HG02943 (cell line): ENCODE results near the gene CCDC121.

Experiments
- ATAC-seq: cut with Tn5 transposase; IDR thresholded peaks from one replicate; pipeline ENCODE4 v1.9.1; 2021; ENCODE audit warnings: mild to moderate bottlenecking, low read depth, moderate library complexity; ENCODE audit not compliant: unreplicated experiment

The CCDC121 gene, protein sequence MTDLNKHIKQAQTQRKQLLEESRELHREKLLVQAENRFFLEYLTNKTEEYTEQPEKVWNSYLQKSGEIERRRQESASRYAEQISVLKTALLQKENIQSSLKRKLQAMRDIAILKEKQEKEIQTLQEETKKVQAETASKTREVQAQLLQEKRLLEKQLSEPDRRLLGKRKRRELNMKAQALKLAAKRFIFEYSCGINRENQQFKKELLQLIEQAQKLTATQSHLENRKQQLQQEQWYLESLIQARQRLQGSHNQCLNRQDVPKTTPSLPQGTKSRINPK

DNA sequence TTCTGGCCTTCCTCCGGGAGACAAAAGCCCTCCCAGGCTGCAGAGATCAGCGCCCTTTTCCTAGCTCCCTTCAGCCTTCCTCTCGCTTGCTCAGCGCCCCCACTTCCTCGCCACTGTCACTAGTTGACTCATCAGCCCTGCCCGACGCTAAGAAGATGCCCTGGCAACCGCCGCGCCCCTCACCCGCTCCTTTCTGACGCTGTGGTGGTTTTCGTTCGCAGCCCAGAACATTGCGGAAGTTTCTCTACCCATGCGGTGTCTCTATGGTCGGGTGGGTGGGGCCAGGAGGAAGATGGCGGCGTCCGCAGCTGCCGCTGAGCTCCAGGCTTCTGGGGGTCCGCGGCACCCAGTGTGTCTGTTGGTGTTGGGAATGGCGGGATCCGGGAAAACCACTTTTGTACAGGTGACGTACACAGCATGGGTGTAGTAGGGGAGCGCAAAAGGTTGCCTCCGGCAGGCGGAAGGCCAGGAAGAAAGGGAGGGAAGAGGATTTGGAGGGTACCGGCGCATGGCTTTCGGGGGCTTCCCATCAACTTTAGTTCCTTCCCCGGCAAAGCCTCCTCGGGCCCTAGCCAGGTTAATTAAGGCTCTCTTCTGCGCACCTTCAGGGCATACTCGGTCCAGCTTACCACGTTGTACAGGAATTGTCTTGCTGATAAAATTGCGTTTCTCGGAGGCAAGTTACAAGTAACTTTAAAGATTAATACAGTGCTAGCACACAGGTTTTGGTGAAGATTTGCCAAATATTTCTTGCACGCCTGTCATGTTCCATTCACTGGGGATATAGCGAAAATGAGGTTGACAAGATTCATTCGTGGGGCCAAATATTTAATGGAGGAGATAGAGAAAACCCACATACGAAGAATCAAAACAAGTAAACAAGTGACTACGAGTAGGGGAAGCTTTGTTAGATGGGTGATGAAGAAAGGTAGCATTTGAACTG is at the start of gene CCDC121, which contains the start of gene GPN1:
CCDC121 (minus strand) TSS at position 246 of the 943 bp plus-strand sequence. CDS start 1,213 bp downstream, outside the sequence.
GPN1 (plus strand) TSS at position 284 of the 943 bp plus-strand sequence; CDS start at position 293, 9 bp downstream.
- ATAC-seq, result peak; percentile 99

DNA sequence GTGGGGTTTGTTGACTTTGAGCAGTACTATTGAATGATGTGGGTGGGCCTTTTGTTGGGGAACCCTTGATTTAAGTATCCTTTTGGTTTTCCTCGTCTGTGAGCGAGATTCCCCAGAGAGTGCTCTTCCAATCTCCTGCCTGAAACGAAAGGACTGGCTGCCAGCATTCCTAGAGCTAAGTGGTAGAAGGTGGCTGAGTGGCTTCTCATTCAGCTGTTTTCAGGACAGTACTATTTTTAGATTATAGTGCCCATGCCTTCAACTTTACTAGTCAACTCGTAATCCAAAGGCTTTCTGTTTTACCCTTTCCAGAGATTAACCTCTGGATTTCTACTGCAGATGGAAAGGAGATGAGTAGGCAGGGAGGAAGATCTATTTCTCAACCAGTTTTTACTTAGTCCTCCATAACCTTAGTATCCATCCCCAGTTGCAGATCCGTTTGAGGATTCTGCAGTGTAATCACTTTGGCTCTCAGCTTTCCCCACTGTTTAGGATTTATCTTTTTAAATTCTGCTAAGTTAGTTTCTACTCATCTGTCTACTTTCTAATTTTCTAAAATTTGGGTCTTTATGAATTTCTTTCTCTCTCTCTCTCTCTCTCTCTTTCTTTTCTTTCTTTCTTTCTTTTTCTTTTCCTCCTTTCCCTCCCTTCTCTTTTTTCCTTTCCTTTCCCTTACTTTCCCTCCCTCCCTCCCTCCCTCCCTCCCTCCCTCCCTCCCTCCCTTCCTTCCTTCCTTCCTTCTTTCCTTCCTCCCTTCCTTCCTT is 44.1 kb upstream of the CCDC121 start:
- ATAC-seq, result no peak

DNA sequence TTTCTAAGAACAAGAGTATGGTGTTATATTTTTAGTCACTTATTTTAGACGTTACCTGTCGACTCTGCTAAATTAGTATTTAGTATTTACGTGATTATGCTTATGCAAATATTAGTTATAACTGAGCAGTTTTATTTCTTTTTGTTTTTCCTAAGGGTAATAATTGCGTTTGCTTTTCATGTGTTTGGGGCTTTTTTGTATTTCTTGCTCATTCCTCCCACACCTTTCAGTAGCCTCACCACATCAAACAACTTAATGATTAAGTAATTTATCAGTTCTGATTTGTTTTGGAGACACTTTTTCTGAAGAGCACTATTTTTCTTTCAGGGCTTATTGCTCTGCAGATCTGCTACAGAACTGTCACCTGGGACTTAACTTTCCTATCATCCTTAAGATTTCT is 42.4 kb upstream of the CCDC121 start:
- no peak for ATAC-seq

DNA sequence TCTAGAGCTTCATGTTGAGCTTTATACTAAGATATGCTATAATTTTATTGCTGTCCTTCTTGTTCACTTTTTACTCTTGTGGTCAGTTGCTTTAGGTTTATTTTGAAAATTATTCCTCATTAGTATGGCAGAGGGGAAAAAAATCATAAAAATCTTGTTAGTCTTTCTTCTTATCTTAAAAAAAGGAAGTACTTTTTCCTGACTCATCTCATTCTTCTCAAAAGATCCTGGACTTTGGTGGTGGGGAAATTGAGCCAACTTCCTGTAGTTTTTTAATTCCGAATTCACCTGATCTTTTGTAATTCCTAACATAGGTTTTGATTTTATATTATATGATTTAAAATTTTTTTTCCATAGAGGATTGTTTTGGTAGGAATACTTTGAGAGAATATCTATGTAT is 38.6 kb upstream of the CCDC121 start:
- ATAC-seq, result no peak

DNA sequence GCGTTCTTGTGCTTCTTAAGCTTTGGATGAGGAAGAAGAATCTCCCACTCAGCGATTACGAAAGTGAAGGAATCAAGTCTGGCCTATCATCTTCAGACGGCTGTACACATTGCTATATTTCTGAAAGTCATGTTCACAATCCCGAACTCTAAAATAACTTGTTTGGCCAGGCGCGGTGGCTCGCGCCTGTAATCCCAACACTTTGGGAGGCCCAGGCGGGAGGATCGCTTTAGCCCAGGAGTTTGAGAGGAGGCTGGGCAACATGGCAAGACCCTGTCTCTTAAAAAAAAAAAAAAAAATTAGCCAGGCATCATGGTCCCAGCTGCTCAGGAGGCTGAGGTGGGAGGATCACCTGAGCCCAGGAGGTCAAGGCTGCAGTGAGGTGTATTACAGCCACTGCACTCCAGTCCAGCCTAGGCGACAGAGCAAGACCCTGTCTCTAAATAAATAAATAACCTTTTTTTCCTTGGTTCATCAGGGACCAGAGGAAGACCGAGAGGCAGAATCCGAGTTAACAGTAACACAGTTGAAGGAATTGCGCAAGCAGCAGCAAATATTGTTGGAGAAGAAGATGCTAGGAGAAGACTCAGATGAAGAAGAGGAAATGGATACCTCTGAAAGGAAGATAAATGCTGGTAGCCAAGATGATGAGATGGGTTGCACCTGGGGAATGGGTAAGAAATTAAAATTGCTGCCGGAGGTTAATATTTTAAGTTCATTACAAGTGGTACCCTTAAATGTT is 36.0 kb upstream of the CCDC121 start:
- no peak for ATAC-seq

DNA sequence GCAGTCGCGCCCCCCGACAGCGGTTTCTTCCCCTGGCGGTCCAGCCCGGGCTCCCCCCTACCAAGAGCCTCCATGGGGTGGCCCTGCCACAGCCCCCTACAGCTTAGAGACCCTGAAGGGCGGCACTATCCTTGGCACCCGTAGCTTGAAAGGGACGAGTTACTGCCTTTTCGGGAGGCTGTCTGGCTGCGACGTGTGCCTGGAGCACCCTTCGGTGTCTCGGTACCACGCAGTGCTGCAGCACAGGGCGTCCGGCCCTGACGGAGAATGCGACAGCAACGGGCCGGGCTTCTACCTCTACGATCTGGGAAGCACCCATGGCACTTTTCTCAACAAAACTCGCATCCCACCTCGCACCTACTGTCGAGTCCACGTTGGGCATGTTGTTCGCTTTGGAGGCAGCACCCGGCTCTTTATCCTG is 35.4 kb upstream of the CCDC121 start:
- ATAC-seq, result no peak

DNA sequence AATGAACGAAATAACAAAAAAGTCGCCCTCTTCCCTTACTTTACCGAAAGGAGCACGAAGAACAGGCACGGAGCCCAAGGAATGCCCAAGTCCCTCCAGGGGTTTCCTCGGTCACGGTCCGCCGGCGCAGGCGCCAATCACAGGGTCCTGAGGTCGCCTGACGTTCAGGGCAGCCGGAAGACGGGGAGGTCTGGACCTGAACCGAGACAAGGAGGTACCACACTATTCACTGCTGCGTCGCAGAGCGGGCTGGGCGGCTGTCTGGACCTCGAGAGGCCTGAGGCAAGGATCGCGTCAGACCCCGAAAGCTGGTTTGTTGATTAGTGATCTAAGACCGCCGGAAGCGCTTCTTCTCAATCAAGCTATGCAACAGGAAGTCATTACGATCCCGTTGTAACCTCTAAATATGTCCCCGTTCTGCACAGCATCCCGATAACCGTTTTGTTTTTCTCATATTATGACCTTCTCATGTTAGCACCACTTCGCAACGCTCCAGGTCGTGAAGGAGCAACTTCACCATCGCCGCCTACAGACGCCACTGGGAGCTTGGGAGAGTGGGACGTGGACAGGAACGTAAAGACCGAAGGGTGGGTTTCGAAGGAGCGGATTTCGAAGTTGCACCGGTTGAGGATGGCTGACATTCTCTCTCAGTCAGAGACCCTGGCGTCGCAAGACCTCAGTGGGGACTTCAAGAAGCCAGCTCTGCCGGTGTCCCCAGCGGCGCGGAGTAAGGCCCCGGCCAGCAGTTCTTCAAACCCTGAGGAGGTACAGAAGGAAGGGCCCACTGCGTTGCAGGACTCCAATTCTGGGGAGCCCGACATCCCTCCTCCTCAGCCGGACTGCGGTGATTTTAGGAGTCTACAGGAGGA is 34.7 kb upstream of the CCDC121 start, which contains the start of the genes SLC4A1AP and SUPT7L:
SLC4A1AP (plus strand) TSS at position 605 of the 869 bp plus-strand sequence; CDS start at position 631, 26 bp downstream.
SUPT7L (minus strand) TSS at position 330 of the 869 bp plus-strand sequence. CDS start 1,422 bp downstream, outside the sequence.
- peak; percentile 74 for ATAC-seq

DNA sequence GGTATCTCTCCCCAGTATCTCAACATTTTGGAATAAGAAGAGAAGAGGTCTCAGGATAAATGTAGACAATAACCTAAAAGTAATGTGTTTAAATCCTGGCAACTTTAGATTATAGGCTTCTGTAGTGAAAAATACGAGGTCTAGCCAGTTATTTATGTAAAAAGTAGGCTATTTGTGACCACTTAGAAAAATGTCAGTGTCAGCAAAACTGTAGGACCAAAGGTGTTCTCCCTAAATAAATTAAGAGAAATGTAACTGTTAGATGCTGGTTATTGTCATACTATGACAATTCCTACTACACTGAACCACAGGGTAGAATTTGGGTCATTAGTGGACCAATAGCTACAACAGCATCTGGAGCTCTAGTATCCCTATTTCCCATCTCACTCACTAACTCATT is 32.6 kb upstream of the CCDC121 start:
- ATAC-seq, result no peak

DNA sequence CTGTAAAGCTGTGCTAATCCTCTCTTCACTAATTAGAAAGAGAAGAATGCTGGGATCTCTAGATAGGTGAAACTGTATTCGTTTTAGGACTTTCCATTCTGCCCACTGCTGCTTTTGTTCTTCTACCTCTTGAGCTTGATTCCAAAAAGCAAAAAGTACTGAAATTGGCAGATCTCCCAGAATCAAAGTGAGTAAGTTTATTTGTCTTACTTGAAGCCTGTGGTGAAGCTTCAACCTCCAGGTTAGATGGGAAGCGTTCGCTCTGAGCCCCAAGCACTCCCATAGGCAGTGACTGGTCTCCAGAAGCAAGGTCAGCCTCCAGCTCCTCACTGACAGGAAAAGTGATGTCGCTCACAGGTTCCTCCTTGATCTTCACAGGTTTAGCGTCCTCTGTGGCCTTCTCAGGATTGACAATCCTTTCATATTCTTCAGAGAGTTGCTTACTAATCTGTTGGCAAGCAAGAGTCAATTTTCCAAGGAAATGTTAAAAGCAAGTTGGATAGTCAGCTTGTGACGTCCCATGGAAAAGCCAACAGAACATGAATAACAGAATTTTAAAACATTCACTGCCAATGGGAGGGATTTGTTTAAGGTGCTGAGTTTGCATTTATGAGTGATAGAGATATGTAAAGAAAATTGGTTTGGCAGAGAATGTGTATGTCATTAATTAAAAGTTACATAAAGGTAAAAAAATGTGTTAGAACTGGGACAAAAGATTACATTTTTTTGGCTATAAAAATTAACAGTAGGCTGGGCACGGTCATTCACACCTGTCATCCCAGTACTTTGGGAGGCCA is 26.5 kb upstream of the CCDC121 start:
- ATAC-seq, result no peak

DNA sequence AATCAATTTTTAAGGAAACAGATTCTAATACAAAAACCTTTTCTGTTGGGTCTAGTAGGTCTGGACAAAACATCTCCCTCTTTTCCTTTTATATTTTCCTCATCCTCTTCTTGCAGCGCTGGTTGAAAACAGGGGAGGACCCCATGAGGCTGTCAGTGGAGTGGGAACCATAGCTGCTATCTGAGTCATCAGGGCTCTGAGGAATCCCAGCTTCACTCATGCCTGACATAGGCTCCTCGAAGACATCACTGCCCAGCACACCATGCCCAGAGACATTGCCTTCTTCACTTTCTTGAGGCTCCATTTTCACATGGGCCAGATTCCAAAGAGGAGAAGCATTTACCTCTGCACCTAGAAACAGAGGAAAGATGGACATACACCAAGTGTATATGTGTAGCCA is 24.6 kb upstream of the CCDC121 start:
- ATAC-seq, result no peak

DNA sequence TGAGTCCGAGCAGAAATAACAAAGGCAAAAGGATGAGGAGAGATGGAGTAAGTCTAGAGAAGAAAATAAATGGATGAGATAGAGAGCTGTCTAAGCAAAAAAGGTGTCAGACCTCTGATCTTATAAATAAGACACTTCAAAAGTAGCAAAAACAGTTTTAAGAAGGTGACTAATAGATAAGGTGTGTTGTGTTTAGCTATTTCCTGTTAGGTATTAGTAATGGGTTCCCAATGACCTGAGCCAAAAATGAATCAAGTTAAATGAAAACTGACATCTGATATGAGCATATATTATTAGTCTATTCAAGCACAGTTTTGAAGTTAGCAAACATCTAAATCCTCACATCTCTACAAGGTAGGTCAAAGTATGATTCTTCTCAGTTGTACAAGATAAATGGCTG is 24.0 kb upstream of the CCDC121 start:
- ATAC-seq, result no peak

DNA sequence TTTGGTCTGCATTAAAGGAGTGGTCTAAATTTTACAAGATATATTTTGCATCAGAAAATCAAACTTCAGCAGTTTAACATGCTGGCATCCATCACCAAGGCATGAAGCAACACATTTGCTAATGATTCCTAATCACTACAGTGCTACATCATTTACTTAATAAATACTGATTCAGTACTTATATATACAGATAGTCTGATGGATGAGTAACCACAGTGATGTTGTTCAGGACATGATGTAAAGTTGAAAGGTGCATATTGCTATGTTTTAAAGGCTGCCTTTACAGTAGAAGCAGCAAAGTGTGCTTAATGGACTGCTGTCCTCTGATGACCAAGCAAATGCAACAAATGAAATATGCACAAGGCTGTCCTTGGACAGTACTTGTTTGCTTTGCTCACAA is 23.5 kb upstream of the CCDC121 start:
- ATAC-seq, result no peak

DNA sequence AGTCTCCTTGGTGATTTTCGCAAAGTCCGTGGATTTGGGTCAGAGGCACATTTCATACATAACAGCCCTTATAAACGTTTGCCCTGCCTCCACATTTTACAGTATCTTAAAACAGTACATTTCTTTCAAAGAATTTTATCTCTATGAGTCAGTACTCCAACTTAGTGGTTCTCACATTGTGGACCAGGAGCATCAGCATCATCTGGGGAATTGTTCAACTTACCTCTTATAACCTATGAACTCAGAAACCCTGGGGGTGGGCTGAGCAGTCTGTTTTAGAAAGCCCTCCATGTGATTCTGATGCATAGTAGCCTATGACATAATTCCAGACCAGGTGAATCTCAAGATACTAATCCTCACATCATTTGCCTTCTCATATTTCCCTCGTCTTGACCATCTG is 22.2 kb upstream of the CCDC121 start:
- ATAC-seq, result no peak

DNA sequence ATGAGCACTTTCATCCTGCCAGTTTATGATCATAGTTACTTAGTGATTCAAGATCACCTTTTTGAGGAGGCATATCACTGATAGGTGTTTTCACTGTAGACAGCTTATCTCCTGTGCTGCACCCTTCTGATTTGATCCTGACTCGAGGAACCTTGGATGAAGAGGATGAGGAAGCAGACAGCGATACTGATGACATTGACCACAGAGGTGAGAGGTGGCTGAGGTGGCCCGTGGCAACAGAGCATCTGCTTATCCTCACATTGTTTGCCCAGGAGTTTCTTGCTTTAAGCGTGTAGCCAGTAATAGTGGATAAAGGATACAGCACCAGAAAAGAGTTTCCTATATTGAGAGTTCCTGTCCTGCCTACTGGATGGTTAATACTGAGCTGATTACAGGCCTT is 18.9 kb upstream of the CCDC121 start:
- no peak for ATAC-seq

DNA sequence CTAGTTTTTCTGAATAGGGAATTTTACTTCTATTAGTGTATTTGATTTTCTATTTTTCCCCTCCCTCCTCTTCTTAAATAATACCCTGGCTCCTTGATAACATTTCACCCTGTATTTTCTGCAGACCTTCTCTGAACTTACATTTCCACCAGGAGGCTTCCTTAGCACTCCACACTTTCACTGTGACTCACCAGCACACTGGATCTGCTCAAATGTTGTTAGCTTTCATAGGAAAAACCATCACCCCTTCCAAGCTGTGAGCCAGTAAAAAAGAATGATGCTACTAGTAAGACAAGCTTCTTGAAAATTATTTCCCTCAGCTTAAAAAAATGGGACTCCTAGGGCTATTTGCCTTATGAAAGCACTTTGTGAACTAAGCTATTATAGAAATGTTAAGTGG is 18.5 kb upstream of the CCDC121 start:
- ATAC-seq, result no peak

DNA sequence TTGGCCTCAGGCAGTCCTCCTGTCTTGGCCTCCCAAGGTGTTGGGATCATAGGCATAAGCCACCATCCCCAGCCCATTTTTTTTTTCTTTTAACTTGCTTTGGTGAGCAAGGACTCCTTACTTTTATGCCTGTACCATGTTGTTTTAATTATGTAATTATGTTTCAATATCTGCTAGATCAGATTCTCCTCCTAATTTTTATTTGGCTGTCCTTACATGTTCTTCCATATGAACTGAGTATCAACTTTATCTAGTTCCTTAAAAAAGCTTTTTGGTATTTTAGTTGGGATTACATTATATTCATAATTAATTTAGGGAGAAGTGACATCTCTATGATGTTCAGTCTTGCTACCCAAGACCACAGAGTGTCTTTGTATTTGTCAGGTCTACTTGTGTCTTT is 16.4 kb upstream of the CCDC121 start:
- ATAC-seq, result no peak

DNA sequence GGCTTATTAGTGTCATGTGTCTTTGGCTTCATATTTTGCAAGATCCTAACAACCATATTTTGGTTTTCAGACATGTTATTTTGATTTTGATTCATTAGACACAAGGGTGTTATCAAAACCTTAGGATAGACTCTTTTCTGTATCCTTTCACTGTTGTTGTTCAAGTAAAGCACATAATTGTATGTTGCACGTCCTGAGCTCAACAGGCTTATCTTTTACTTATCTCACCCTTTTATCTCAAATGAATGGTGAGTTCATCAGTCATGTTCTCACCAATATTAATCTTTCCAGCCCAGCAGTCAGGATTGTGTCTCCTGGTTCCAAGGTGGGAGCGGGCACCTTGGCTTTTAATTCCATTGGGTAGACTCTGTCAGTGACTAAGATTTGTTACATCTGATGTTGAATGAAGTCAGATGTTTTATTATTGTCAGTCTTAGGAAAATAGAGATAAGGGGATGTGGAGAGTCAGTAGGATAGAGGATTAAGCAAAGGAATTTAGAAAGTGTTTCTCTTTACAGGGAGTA is 12.0 kb upstream of the CCDC121 start:
- no peak for ATAC-seq

DNA sequence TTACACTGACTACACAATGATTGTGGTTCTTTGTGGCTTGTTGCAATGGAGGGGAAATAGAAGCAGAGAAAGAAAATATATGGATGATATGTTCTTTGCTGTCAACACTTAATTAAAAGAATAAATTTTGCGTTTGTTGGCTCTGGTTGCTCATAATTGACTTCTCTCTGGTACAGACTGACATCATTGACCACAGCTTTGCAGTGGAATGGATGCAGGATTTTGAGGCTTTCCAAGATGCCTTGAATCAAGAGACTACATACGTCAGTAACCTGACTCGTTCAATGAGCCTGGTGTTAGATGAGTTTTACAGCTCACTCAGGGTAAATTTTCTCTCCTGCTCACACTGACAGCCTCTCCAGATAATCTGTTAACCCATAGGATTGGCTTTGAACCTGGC is 9.9 kb upstream of the CCDC121 start:
- ATAC-seq, result no peak
